Esophagus squamous epithelium (tissue), 5 donors: ENCODE results near the gene ATP5F1D. TPM values are rescaled to one million over a fixed set of nuclear protein-coding genes. Genes with fewer than 3 reads are reported as not detected.

Source experiments
- DNase-seq: peaks from one replicate; lab custom pipeline; 2025; lab: John Stamatoyannopoulos, UW
- H3K27ac ChIP-seq, 4 donors: fragments of 200-600 bp; sonication (generic); one replicate each; pipeline ENCODE4 v1.5.1; 2016 to 2019; ENCODE audit warnings: mild to moderate bottlenecking in 1 of 4
- H3K27me3 ChIP-seq, 4 donors: fragments of 200-600 bp; sonication (generic); 1 replicate in 3 of 4; 2 replicates in 1 of 4; pipeline versions ENCODE4 v1.5.1 to v1.6.0; 2017 to 2021; ENCODE audit warnings: antibody characterized with exemption in 1 of 4
- H3K36me3 ChIP-seq, 3 donors: fragments of 200-600 bp; sonication (generic); one replicate each; pipeline ENCODE4 v1.5.1; 2016 to 2019
- H3K4me1 ChIP-seq, 3 donors: fragments of 200-600 bp; sonication (generic); one replicate each; pipeline ENCODE4 v1.5.1; 2017 to 2019
- H3K4me3 ChIP-seq, 4 donors: fragments of 200-600 bp; sonication (generic); 1 replicate in 3 of 4; 2 replicates in 1 of 4; pipeline ENCODE4 v1.5.1; 2016 to 2019; ENCODE audit warnings: mild to moderate bottlenecking in 2 of 4, moderate library complexity in 1 of 4
- H3K9me3 ChIP-seq, 3 donors: fragments of 200-600 bp; sonication (generic); one replicate each; pipeline ENCODE4 v1.5.1; 2016 to 2019
- POLR2A ChIP-seq, 4 donors: fragments of 450-650 bp; IDR thresholded peaks; one replicate each; pipeline ENCODE4 v1.6.1; 2017; ENCODE audit warnings: antibody characterized with exemption in 4 of 4, mild to moderate bottlenecking in 4 of 4, moderate library complexity in 3 of 4
- WGBS, 2 donors: methylation state at CpG; one replicate each; pipeline ENCODE4 v1.1.5; 2018; 5-methylcytosine and 5-hydroxymethylcytosine counted together
- intact Hi-C: fragments of 100-400 bp; cut with DNase I; formaldehyde crosslinking; loops from one replicate; pipeline ENCODE4 v1.15.0; 2022
- total RNA-seq, 4 donors: library from RNA; depleted of rRNA; stranded (reverse); fragments of >200 nt; gene quantifications; one replicate each; pipeline ENCODE4 v1.1.0, GENCODE V29; 2016
- TF ChIP-seq, protein P1 (sequence below), 6 experiments: fragments of 450-650 bp in 4 of 6; fragments of 200-600 bp in 2 of 6; sonication (generic) in 2 of 6; IDR thresholded peaks; one replicate each; pipeline ENCODE4 v1.5.1; 2016 to 2019; ENCODE audit warnings: antibody characterized with exemption in 6 of 6, mild to moderate bottlenecking in 4 of 6, moderate library complexity in 4 of 6
- donor health status: DM: yes; HTN: yes; CAD: no.

Gene ATP5F1D
- total RNA-seq, 4 donors from 2014 or later = 83.4 to 171 (median 132) TPM

DNA sequence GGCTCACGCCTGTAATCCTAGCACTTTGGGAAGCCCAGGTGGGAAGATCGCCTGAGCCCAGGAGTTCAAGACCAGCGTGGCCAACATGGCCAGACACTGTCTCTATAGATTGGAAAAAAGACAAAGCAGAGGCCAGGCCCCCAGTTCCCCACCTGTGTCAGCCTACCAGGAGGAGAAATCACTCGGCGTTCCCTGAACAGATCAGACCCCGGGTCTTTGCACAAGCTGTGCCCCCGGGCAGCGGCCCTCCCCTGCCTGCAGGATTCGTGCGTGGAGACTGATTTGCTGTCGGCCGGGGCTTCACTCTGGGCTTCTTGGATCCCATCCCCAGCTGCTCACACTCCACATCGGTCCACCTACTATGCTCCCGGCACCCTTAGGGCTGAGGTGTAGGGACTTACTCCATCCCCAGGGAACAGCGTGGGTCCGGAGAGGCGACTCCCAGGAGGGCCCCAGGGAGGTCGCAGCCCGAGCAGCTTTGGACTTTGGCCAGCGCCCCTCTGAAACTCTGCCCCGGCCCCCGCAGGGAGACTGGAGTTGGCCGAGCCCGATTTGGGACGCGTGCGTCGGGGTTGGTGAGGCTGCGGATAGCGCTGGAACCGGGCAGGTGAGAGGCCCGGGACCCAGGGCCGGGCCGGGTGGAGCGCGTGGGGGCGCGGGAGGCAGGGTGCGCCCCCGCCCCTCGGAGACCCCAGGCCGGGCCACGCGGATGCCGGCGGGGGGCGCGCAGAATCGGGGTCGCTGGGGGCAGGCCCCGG lies 43.6 kb downstream of the ATP5F1D start:
- H3K4me3 ChIP-seq = peak overlapping the region in 1 of 4 donors; percentile 57
- intact Hi-C loops = loop anchor here (10.0 kb wide), 1 partner anchor 170 kb away; the partner anchor contains the start of gene APC2

DNA sequence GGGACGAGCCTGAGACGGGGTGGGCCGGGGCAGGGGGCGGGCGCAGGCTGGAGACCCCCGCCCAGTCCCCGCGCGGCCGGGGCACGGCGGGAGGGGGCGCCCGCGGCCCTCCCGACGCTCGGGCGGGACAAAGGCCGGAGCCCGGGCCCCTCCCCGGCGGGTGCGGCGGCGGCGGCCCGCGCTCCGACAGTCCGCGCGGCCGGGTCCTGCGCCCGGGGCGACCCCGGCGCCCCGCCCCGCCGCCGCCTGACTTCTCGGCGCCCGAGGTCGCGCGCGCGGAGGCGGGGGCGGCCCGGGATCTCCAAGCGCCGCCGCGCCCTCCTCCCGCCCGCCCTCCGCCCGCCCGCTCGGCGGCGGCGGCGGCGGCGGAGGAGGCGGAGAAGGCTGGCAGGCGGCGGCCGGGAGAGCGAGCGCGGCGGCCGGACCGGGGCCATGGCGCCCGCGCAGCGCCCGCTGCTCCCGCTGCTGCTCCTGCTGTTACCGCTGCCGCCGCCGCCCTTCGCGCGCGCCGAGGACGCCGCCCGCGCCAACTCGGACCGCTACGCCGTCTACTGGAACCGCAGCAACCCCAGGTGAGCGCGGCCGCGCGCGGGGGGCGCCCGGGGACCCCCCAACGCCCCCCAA lies 44.3 kb downstream of the ATP5F1D start, which contains the start of gene EFNA2:
Gene EFNA2, plus strand, starts transcription at position 137 of the 624 bp plus-strand sequence. Its CDS starts 296 bp downstream, at position 433.
- peak within 1 kb of the TSS in 2 of 4 donors; percentile 38 to 57 for H3K4me3 ChIP-seq
- intact Hi-C loops = loop anchor here (10.0 kb wide), 1 partner anchor 169 kb away; the partner anchor contains the start of gene APC2
- peaks cover 15 to 81% (median 24%) of the 10 kb centered on the region in 4 donors for H3K27me3 ChIP-seq

More for the DNA sequence above, 43.6 kb downstream of the ATP5F1D start:
- H3K9me3 ChIP-seq = no peaks in the 10 kb centered on the region
- peaks cover 7 to 51% (median 22%) of the 10 kb centered on the region in 3 donors for H3K4me1 ChIP-seq
- TF ChIP-seq, protein P1, sequence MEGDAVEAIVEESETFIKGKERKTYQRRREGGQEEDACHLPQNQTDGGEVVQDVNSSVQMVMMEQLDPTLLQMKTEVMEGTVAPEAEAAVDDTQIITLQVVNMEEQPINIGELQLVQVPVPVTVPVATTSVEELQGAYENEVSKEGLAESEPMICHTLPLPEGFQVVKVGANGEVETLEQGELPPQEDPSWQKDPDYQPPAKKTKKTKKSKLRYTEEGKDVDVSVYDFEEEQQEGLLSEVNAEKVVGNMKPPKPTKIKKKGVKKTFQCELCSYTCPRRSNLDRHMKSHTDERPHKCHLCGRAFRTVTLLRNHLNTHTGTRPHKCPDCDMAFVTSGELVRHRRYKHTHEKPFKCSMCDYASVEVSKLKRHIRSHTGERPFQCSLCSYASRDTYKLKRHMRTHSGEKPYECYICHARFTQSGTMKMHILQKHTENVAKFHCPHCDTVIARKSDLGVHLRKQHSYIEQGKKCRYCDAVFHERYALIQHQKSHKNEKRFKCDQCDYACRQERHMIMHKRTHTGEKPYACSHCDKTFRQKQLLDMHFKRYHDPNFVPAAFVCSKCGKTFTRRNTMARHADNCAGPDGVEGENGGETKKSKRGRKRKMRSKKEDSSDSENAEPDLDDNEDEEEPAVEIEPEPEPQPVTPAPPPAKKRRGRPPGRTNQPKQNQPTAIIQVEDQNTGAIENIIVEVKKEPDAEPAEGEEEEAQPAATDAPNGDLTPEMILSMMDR (IDR thresholded peaks at IDR 0.05) = no peak
- no peak for TF ChIP-seq POLR2A (IDR thresholded peaks at IDR 0.05)
- no peaks in the 10 kb centered on the region for H3K36me3 ChIP-seq
- WGBS, 2 donors = 67 to 100% methylated on average over 1 to 8 of the region's 51 CpGs
- H3K27ac ChIP-seq = peak overlapping the region; percentile 5 to 72 (median 62)
- no peak for DNase-seq
- peaks cover 15 to 74% (median 23%) of the 10 kb centered on the region in 4 donors for H3K27me3 ChIP-seq

DNA sequence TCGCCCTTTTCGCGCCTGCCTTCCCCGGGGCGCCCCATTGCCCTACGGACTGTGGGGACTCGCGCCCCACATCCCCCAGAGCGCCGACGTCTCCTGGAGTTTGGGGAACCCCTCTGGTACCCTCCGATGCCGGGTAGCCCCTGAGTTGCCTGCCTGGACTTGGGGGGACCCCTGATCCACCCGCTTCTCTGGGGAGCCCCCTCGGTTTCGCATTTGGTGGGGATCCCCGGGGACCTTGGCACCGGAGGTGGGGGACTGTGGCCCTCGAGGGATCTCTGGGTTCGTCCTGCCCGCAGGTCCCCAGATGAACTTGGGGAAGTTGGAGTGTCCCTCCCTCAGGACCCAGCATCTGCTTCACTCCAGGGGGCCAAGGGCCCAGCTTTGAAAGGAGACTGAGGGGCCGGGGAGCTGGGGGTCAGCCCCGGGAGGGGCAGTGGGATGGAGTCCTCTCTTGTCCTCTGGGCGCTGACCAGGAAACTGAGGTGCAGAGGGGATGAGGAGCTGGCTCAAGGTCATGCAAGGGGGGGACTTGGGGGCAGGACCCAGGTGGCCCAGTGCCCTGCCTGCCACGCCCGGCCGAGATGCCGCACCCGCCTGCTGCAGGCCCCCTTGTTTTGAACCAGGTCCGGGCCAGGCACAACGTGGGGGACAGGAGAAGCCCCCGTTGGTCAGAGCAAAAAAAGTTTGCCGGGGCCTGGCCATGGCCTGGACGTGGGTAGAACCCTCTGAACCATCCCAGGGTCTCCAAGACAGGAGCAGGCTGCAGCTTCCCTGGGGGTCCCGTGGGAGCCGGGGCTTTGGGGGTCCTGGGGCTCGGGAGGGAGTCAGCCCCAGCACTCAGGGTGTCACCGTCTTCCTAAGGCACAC lies 45.2 kb downstream of the ATP5F1D start:
- TF ChIP-seq, protein P1 (IDR thresholded peaks at IDR 0.05) = no peak
- TF ChIP-seq POLR2A (IDR thresholded peaks at IDR 0.05) = no peak
- Histone ChIP-seq H3K4me1 (peaks cover 7 to 52% (median 22%) of the 10 kb centered on the region in 3 donors), H3K27me3 (peaks cover 15 to 90% (median 26%) of the 10 kb centered on the region in 4 donors), H3K27ac (no peak overlapping the region), H3K4me3 (peak overlapping the region in 2 of 4 donors; percentile 38 to 57), H3K9me3 (no peaks in the 10 kb centered on the region), H3K36me3 (no peaks in the 10 kb centered on the region)
- intact Hi-C loops = loop anchor here (10.0 kb wide), 1 partner anchor 168 kb away; the partner anchor contains the start of gene APC2
- WGBS, 2 donors = 26% methylated on average over 8 of the region's 38 CpGs; no CpG with 5 or more reads in 1 of the 2 donors
- no peak for DNase-seq

More for the DNA sequence above, 44.3 kb downstream of the ATP5F1D start, which contains the start of gene EFNA2:
- DNase-seq = no peak
- no peak for TF ChIP-seq POLR2A (IDR thresholded peaks at IDR 0.05)
- TF ChIP-seq, protein P1 (IDR thresholded peaks at IDR 0.05) = no peak
- Histone ChIP-seq H3K27ac (peak within 1 kb of the TSS; percentile 5 to 72 (median 62)), H3K36me3 (no peaks in the 10 kb centered on the region), H3K9me3 (no peaks in the 10 kb centered on the region), H3K4me1 (peaks cover 7 to 50% (median 22%) of the 10 kb centered on the region in 3 donors)
- no CpG with 5 or more reads among the region's 113 CpGs for WGBS, 2 donors

DNA sequence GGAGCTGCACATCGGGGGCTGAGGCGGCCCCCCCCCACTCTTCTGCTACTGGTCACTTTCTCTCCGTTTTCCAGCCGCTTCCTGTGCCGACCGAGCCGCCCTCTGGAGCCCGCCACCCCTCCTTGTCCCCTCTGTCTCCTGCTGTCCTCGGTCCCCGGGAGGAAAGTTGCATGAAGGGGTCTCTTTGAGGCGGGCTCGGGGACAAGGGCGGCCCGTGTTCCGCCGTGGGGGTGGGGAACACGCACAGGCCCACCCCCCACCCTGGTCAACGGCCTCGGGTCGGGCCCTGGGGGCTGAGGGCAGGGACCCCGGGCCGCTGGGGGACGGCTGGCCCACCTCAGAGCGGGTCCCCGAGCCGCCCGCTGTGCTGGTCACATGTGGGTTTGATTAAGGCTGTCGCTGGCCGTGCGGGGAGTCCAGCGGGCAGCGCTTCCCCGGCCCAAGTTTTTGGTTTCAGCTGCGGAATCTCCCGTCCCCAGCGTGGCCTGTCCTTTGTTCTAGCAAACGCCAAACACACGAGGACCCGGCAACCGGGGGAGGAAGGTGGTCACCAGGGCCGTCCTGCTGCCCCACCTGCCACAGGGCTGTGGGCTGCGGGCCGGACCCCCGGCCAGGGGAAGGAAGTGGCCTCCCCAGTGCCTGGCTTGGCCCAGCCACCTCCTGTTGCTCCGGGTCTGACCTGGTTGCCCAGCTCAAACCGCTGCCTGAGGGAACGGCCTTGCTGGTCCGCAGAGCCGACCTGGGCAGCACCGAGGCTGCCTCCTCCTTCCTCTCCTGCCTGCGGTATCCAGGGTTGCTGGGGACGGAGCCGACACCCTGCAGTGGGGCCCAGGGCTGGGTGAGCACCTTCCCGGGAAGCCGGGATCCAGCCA lies 46.0 kb downstream of the ATP5F1D start:
- H3K27ac ChIP-seq = no peak overlapping the region
- no peaks in the 10 kb centered on the region for H3K9me3 ChIP-seq
- H3K4me1 ChIP-seq = peaks cover 7 to 56% (median 22%) of the 10 kb centered on the region in 3 donors
- DNase-seq = no peak
- no peak overlapping the region for H3K4me3 ChIP-seq
- intact Hi-C loops = loop anchor here (10.0 kb wide), 1 partner anchor 167 kb away; the partner anchor contains the start of gene APC2
- TF ChIP-seq, protein P1 (IDR thresholded peaks at IDR 0.05) = no peak
- TF ChIP-seq POLR2A (IDR thresholded peaks at IDR 0.05) = no peak
- peaks cover 15 to 98% (median 26%) of the 10 kb centered on the region in 4 donors for H3K27me3 ChIP-seq
- WGBS, 2 donors = 4% methylated on average over 4 of the region's 55 CpGs; no CpG with 5 or more reads in 1 of the 2 donors
- no peaks in the 10 kb centered on the region for H3K36me3 ChIP-seq
